ENCODE results near the gene RPL32. TPM values are rescaled to one million over a fixed set of nuclear protein-coding genes. Genes with fewer than 3 reads are reported as not detected.
"Not testable (repeated sequence)": the region's sequence is repeated elsewhere in the genome, so short reads cannot be mapped to it uniquely, and the experiment has no call there.

RPL32 gene
- 1,952 and 1,970 TPM in 2 replicates for total RNA-seq

DNA sequence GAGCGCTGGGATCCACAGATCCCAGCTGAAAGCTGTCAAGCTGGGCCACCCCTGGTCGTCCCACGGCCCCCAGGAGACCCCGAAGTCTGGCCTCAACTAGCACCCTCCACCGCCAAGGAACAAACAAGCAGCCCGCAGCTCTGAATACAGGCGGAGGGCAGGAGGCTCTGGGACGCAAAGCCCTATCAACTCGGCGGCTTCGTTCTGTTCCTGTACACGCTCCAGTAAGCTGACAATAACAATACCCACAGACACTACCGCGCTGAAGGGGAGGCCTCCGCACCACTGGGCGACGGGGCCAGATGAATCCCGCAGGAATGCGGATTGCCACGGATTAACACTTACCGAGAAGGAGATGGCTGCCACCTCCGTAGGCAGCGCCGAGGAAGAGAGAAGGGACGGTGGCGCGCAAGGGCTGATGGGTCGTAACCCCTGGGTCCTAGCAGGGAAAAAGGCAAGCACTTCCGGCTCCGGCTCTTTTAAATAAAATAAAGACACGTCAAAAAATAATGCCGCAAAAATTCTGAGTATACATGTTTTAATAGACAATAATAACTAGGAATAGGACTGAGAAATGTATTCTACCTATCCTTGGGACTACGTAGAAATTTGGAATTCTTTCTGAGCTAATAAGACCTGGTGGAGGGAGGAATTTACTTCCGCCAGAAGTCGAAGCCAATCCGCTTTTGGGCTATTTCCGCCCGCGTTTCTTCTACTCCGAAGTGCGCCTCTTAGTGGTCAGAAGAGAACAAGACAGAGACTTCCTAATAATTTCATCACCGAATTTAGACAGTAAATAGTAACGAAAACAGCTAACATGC lies at the start of gene RPL32:
Gene RPL32 (minus strand): TSS at position 417 of the 821 bp plus-strand sequence. CDS start 1,328 bp downstream, outside the sequence.
- Mint-ChIP-seq H3K27ac (peak within 1 kb of the TSS; percentile 99), H3K27me3 (ENCODE audit: insufficient read depth) (peaks cover 2% of the 10 kb centered on the region), H3K4me1 (ENCODE audit: low read depth) (peaks cover 39% of the 10 kb centered on the region), H3K9me3 (no peaks in the 10 kb centered on the region), H3K36me3 (ENCODE audit: low read depth) (peaks cover 47% of the 10 kb centered on the region), H3K4me3 (peak within 1 kb of the TSS; percentile 97)
- intact Hi-C loops (cut with micrococcal nuclease), result loop anchor here (1.0 to 2.0 kb wide), 10 partner anchors 27 to 707 kb away; partner anchors contain the start of genes MKRN2, RAF1 and TSEN2
- DNase-seq (ENCODE audit: low spot score), result peak; percentile 78

DNA sequence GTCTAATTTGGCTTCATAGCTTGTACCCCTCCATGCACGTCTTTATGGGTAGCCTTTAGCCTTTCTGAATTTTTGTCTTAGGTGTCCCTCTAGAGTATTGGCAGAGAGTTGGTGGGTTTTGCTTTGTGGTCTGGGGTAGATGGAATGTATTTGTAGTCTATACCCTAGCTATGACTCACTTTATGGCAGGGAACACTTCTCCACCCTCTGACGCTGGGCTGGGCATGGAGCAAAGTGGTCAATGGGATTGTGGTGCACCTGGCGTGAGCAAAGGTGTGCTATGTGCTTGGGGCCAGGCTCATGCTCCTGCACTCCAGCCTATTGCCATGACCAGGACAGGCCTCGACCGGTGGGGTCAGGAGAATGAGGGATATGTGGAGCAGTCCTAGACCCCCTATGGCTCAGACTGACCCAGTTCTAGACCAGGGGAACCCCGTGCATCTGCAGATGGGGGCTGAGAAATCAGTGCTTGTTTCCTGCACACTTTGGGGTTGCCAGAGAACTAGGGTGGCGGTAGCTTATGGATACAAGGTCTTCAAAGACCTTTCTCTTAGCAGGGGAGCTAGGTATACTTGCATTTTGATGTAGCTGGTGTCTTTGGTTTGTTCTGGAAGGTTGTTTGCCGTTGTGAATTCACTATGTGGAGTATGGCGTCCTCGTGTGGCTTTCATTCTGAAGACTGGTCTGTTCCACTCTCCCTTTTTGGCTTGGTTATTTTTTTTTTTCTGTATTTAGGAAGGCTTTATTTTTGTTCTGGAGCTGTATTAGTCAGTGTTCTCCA lies 49.4 kb upstream of the RPL32 start:
- DNase-seq (ENCODE audit: low spot score), result no peak
- H3K9me3 Mint-ChIP-seq, result no peaks in the 10 kb centered on the region
- peaks cover 49% of the 10 kb centered on the region for H3K27me3 Mint-ChIP-seq (ENCODE audit: insufficient read depth)
- H3K4me3 Mint-ChIP-seq, result no peak overlapping the region
- peaks cover 14% of the 10 kb centered on the region for H3K4me1 Mint-ChIP-seq (ENCODE audit: low read depth)
- H3K36me3 Mint-ChIP-seq (ENCODE audit: low read depth), result no peaks in the 10 kb centered on the region
- H3K27ac Mint-ChIP-seq, result no peak overlapping the region
- intact Hi-C loops (cut with micrococcal nuclease), result loop anchor here (5.0 kb wide), 3 partner anchors 92 to 753 kb away; partner anchors contain the start of gene TSEN2

DNA sequence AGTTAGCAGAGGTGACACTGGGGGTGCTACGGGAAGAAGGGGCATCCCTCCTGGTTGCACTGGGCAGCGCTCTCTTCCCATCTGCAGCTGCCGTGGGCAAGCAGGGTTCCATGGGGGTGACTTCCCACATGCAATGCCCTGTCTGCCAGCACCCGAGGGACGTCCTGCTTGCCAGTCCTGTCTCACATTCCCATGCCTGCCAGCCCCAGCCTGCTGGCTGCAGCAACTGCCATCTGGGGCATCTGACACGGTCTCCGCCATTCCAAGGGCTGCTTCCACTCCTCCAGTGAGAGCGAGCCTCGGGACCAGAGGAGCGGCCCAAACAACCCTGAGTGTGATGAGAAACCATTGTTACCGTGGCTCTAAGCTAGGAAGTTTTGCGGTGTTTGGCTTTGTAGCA lies 45.4 kb upstream of the RPL32 start:
- Mint-ChIP-seq H3K27me3 (ENCODE audit: insufficient read depth) (peaks cover 52% of the 10 kb centered on the region), H3K9me3 (no peaks in the 10 kb centered on the region), H3K27ac (no peak overlapping the region), H3K4me1 (ENCODE audit: low read depth) (peaks cover 11% of the 10 kb centered on the region), H3K4me3 (no peak overlapping the region), H3K36me3 (ENCODE audit: low read depth) (no peaks in the 10 kb centered on the region)
- intact Hi-C loops (cut with micrococcal nuclease), result no loop called here
- no peak for DNase-seq (ENCODE audit: low spot score)

DNA sequence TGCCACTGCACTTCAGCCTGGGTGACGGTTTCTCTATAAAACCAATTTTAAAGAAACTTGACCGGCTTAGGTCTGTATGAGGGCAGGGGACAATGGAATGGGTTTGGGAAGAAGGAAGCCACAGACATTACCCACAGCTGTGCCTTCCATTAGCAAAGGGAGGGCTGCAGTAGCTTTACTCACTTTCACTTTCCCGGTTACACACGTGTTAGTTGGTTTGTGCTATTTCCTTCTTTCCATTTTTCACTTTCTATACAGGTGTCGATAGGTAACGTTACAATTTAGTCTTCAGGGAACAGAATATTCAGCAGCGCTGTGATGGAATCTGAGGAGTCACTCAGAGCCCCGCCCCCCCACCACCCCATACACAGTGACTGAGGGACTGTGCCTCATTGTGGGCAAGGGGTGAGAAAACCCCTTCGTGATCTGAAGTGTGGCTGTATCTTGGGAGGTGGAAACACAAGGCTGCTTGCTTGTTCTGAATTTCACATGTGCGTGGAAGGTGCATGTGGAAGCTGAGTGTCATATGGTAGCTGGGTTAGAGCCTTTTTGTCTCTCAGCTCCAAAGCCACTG lies 44.8 kb upstream of the RPL32 start:
- no peak overlapping the region for H3K4me3 Mint-ChIP-seq
- H3K27me3 Mint-ChIP-seq (ENCODE audit: insufficient read depth), result peaks cover 53% of the 10 kb centered on the region
- DNase-seq (ENCODE audit: low spot score), result no peak

DNA sequence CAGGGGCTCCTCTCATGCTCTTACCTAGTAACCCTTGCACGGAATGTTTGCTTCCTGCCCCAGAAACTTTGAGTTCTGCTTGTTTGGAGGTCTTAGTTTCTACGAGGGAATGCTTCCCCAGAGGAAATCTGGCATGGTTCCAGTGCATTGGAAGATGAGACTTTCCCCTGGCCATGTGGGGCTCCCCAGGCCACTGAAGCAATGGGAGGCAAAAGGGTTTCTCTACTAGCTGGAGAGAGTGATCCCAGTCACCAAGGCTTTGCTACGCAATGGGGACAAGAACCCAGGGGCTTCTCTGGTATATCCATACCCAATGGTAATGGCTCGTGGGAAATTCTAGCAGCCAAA lies 44.2 kb upstream of the RPL32 start:
- intact Hi-C loops (cut with micrococcal nuclease), result no loop called here
- Mint-ChIP-seq H3K36me3 (ENCODE audit: low read depth) (no peaks in the 10 kb centered on the region), H3K9me3 (no peaks in the 10 kb centered on the region), H3K27ac (no peak overlapping the region), H3K4me1 (ENCODE audit: low read depth) (peaks cover 10% of the 10 kb centered on the region), H3K27me3 (ENCODE audit: insufficient read depth) (peaks cover 52% of the 10 kb centered on the region), H3K4me3 (no peak overlapping the region)
- no peak for DNase-seq (ENCODE audit: low spot score)

More for the DNA sequence above, 44.8 kb upstream of the RPL32 start:
- no peaks in the 10 kb centered on the region for H3K9me3 Mint-ChIP-seq
- H3K4me1 Mint-ChIP-seq (ENCODE audit: low read depth), result peaks cover 10% of the 10 kb centered on the region
- H3K27ac Mint-ChIP-seq, result no peak overlapping the region
- no peaks in the 10 kb centered on the region for H3K36me3 Mint-ChIP-seq (ENCODE audit: low read depth)
- intact Hi-C loops (cut with micrococcal nuclease), result no loop called here

DNA sequence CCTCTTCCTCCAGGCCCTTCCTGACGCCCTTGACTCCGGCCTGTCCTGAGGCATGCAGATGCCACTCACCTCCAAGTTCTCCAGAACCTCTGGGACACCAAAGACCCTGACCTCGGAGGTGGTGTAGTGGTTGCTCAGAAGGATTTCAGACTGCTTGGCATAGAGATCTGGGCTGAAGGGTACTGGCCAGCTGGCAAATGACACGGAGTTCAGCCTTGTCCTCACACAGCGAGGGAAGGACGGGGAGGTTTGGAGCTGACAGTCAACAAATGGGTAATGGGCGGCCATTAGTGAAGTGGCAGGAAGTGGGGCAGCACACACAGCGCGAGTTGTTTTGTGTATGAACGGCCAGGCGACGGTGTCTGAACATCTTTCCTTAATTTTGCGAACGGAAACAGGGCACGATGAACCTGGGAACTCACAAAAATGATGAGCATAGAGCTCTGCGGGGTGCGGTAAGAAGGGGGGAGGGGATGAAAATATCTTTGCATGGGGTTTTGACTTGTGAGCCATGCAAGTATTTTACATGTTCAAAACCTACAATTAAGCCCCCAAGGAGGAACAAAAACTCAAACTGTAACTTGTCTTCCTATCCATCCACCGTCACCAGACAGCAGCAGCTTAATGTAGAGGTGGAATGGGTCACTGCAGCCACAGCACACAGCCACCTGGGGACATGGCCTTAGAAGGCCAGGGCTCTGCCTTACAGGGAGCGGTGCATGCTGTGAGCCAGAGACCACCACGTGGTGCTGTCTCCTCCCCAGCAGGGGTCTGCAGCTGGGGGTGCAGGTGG lies 43.6 kb upstream of the RPL32 start:
- Mint-ChIP-seq H3K4me1 (ENCODE audit: low read depth) (peaks cover 10% of the 10 kb centered on the region), H3K9me3 (no peaks in the 10 kb centered on the region), H3K36me3 (ENCODE audit: low read depth) (no peaks in the 10 kb centered on the region), H3K27me3 (ENCODE audit: insufficient read depth) (peaks cover 48% of the 10 kb centered on the region), H3K27ac (no peak overlapping the region), H3K4me3 (no peak overlapping the region)
- DNase-seq (ENCODE audit: low spot score), result no peak
- intact Hi-C loops (cut with micrococcal nuclease), result no loop called here

DNA sequence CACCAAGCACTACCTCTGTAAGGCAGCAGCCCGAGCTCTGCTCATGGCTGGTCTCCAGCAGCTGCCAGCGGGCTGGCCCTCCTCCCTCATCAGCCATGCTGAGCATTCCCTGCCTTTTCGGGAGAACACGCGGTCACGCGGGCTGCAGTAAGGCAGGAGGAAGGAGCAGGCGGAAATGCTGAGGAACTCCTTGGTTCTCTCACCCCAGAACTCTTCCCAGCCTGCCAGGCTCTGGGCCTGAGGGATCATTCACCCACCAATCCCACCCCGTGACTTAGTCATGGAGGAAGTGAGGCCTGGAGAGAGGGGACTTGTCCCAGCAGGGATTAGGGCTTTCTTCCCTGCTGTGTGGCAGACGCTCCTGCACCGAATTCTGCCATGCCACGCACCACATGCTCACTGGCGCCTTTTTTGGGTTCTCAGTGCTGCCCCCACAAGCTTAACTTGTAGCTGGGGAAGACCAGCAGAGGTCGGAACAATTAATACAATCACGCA lies 42.9 kb upstream of the RPL32 start:
- peaks cover 10% of the 10 kb centered on the region for H3K4me1 Mint-ChIP-seq (ENCODE audit: low read depth)
- no peaks in the 10 kb centered on the region for H3K36me3 Mint-ChIP-seq (ENCODE audit: low read depth)
- no peak for DNase-seq (ENCODE audit: low spot score)
- no peaks in the 10 kb centered on the region for H3K9me3 Mint-ChIP-seq
- H3K27ac Mint-ChIP-seq, result no peak overlapping the region
- intact Hi-C loops (cut with micrococcal nuclease), result no loop called here
- H3K27me3 Mint-ChIP-seq (ENCODE audit: insufficient read depth), result peaks cover 44% of the 10 kb centered on the region
- no peak overlapping the region for H3K4me3 Mint-ChIP-seq

DNA sequence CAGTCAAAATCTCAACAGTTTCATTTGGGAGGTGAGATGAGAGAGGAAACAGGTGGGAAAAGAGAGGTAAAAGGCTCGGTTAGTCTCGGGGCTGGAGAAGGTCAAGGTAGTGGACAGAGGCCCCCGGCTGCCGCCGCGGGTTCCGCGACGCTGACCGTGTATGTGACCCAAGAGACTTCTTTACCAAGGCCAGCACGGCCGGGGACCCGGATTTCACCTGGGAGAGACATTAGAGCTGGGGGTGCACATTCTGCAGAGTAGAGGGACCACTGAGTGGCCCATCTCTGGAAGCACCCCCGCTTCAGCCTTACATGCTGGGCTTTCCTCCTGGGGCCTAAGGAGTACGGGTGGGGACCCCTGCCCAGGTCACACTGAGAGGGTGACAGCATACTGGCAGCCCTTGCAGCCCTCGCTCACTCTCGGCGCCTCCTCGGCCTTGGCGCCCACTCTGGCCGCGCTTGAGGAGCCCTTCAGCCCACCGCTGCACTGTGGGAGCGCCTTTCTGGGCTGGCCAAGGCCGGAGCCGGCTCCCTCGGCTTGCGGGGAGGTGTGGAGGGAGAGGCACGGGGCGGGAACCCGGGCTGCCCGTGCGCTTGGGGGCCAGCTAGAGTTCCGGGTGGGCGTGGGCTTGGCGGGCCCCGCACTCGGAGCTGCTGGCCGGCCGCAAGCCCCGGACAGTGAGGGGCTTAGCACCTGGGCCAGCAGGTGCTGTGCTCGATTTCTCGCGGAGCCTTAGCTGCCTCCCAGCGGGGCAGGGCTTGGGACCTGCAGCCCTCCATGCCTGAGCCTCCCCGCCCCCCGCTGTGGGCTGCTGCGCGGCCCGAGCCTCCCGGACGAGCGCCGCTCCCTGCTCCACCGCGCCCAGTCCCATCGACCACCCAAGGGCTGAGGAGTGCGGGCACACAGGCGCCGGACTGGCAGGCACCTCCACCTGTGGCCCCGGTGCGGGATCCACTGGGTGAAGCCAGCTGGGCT lies 41.3 kb upstream of the RPL32 start:
- DNase-seq (ENCODE audit: low spot score), result no peak
- H3K4me1 Mint-ChIP-seq (ENCODE audit: low read depth), result peaks cover 10% of the 10 kb centered on the region

DNA sequence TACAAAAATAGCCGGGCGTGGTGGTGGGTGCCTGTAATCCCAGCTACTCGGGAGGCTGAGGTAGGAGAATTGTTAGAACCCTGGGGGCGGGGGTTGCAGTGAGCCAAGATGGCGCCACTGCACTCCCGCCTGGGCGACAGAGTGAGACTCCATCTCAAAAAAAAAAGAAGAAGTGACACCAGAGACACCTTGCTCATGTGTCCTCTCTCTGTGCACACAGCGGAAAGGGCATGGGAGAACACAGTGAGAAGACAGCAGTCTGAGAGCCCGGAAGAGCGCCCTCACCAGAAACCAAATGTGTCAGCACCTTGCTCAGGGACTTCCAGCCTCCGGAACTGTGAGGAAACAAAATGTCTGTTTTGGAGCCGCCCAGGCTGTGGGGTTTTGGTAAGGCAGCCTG lies 40.5 kb upstream of the RPL32 start:
- intact Hi-C loops (cut with micrococcal nuclease); H3K4me1 Mint-ChIP-seq (ENCODE audit: low read depth); DNase-seq (ENCODE audit: low spot score); H3K4me3 Mint-ChIP-seq; H3K27ac Mint-ChIP-seq; H3K9me3 Mint-ChIP-seq; H3K36me3 Mint-ChIP-seq (ENCODE audit: low read depth): not testable (repeated sequence)
- H3K27me3 Mint-ChIP-seq (ENCODE audit: insufficient read depth), result peaks cover 27% of the 10 kb centered on the region

More for the DNA sequence above, 41.3 kb upstream of the RPL32 start:
- Mint-ChIP-seq H3K9me3 (no peaks in the 10 kb centered on the region), H3K27me3 (ENCODE audit: insufficient read depth) (peaks cover 29% of the 10 kb centered on the region), H3K4me3 (no peak overlapping the region), H3K27ac (no peak overlapping the region), H3K36me3 (ENCODE audit: low read depth) (no peaks in the 10 kb centered on the region)
- intact Hi-C loops (cut with micrococcal nuclease), result no loop called here

DNA sequence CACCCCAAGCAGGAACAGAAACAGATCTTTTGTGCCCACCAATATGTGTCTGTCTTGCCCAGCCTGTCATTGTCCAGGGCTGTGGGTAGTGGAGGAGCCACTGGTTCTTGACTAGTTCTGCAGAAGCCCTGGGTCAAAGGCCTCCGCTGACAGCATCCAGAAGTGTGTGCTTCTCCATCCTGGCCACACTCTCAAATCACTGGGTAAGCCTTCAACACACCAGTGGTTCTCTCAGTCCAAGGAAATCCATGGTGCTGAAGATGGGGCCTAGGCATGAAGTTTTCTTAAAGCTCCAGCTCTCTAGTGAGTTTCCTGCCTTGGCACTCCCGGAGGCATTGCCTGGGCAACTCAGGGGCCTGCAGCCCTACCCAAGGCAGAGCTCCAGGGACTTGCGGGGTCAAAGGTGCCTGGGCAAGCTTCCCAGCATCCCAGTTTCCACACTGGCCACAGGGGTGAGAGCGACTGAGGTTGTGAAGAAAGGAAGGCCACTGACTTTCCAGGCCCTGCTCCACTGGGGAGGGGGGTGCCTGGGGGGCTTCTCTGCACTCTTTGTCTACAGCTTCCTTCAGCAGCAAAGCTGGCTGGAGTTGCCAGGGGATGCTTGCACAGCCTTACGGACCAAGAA lies 37.9 kb upstream of the RPL32 start:
- H3K4me1 Mint-ChIP-seq (ENCODE audit: low read depth), result no peaks in the 10 kb centered on the region
- intact Hi-C loops (cut with micrococcal nuclease), result no loop called here
- H3K27ac Mint-ChIP-seq, result no peak overlapping the region
- no peaks in the 10 kb centered on the region for H3K36me3 Mint-ChIP-seq (ENCODE audit: low read depth)
- no peak for DNase-seq (ENCODE audit: low spot score)
- H3K4me3 Mint-ChIP-seq, result no peak overlapping the region
- peaks cover 30% of the 10 kb centered on the region for H3K27me3 Mint-ChIP-seq (ENCODE audit: insufficient read depth)
- no peaks in the 10 kb centered on the region for H3K9me3 Mint-ChIP-seq

DNA sequence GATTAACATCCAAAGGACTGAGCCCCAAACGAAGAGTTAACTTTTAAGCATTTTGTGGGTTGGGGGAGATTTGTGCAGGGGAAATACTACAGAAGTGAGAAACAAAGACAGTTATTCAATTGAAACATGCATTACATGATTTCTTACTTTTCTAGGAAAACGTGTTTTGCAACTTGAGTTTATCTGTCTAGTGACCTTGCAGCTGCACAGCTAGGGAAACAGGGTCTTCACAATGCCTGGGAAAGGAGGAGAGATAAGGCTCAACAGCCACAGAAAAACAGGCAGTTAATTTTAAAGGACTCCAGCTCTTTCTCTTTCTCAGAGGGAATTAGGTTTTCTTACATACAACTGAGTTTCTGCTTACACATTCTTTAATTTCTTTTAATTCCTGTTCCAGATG lies 37.4 kb upstream of the RPL32 start:
- intact Hi-C loops (cut with micrococcal nuclease); H3K9me3 Mint-ChIP-seq; H3K4me3 Mint-ChIP-seq; DNase-seq (ENCODE audit: low spot score); H3K36me3 Mint-ChIP-seq (ENCODE audit: low read depth); H3K4me1 Mint-ChIP-seq (ENCODE audit: low read depth); H3K27ac Mint-ChIP-seq: not testable (repeated sequence)
- H3K27me3 Mint-ChIP-seq (ENCODE audit: insufficient read depth), result peaks cover 30% of the 10 kb centered on the region

All from activated T-helper 1 cell treated with anti-CD3 and anti-CD28 coated beads, Interleukin-12 subunit alpha, Interleukin-12 subunit beta, Interleukin-2, Interleukin-4 antibody, amounts not matched to agents 30 ng/mL and 10 ng/mL and 1 ng/mL, durations not matched to agents 14 hours and 24 hours and 36 hours (primary cell).